HCT116 (cell line): ENCODE measurements around the gene ICE1.

ENCODE experiments used
- CTCF ChIP-seq, 3 experiments: fragments of 200-600 bp in 1 of 3; sonication (generic) in 1 of 3; IDR thresholded peaks in 2 of 3; conservative IDR thresholded peaks in 1 of 3; 2 replicates each; pipeline ENCODE4 v1.5.1; 2012 to 2017; ENCODE audit warnings: low read depth in 2 of 3, low read length in 2 of 3, antibody characterized with exemption in 1 of 3, borderline replicate concordance in 1 of 3, control low read depth in 1 of 3, mild to moderate bottlenecking in 1 of 3, mixed read lengths in 1 of 3, mixed run types in 1 of 3, moderate library complexity in 1 of 3; ENCODE audit not compliant: insufficient read depth in 1 of 3
- EZH2 ChIP-seq: fragments of 200-600 bp; sonication (generic); IDR thresholded peaks from 2 replicates; pipeline ENCODE4 v1.6.1; 2017; ENCODE audit warnings: antibody characterized with exemption, mixed run types
- EZH2phosphoT487 ChIP-seq: fragments of 200-600 bp; IDR thresholded peaks from 2 replicates; pipeline ENCODE4 v1.6.1; 2018; ENCODE audit warnings: antibody characterized with exemption, borderline replicate concordance
- POLR2A ChIP-seq: IDR thresholded peaks from 2 replicates; pipeline ENCODE4 v1.7.0; 2011; ENCODE audit warnings: borderline replicate concordance; ENCODE audit not compliant: insufficient read depth, insufficient read length; ENCODE audit errors: extremely low read depth
- ZNF274 ChIP-seq: fragments of 200-500 bp; sonication (Bioruptor generic); IDR thresholded peaks from 2 replicates; pipeline ENCODE4 v1.6.1; 2014; ENCODE audit warnings: mild to moderate bottlenecking, low read depth, low read length, inconsistent platforms
- TF ChIP-seq, protein P1 (sequence below): IDR thresholded peaks from 2 replicates; pipeline ENCODE4 v1.6.1; 2011; ENCODE audit warnings: mild to moderate bottlenecking, low read length, moderate library complexity; ENCODE audit not compliant: insufficient replicate concordance; ENCODE audit errors: extremely low read depth

DNA sequence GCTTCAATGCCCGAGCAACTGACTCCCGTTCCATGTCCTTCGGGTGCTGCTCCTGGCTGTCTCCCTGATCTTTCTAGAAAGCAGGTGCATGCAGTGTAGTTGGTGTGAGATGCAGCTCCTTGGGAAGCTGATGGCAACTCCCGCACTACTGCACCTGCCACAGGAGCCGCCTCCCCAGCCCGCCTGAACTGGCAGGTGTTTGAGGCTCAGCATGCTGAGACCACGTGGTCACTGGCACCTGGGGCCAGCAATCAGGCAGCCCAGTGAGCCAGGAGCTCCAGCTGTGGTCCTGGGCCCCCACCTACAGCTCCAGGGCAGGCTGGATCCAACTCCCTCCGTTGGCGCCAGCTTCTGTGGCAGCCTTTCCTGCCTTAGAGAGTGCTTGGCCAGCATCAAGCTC, 111.5 kb downstream of the ICE1 start:
- TF ChIP-seq EZH2phosphoT487, result no peak
- no peak for TF ChIP-seq CTCF (IDR thresholded peaks at IDR 0.05 in 2 of 3, conservative IDR thresholded peaks at IDR 0.05 in 1 of 3; ENCODE audit: borderline replicate concordance in 1 of 3, insufficient read depth in 1 of 3, low read depth in 2 of 3, low read length in 2 of 3)
- TF ChIP-seq POLR2A, result no peak
- no peak for TF ChIP-seq ZNF274
- TF ChIP-seq EZH2, result no peak
- TF ChIP-seq, protein P1, sequence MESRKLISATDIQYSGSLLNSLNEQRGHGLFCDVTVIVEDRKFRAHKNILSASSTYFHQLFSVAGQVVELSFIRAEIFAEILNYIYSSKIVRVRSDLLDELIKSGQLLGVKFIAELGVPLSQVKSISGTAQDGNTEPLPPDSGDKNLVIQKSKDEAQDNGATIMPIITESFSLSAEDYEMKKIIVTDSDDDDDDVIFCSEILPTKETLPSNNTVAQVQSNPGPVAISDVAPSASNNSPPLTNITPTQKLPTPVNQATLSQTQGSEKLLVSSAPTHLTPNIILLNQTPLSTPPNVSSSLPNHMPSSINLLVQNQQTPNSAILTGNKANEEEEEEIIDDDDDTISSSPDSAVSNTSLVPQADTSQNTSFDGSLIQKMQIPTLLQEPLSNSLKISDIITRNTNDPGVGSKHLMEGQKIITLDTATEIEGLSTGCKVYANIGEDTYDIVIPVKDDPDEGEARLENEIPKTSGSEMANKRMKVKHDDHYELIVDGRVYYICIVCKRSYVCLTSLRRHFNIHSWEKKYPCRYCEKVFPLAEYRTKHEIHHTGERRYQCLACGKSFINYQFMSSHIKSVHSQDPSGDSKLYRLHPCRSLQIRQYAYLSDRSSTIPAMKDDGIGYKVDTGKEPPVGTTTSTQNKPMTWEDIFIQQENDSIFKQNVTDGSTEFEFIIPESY, result no peak
